WI38 (cell line): ENCODE results near the gene PLN.

Experiments
- H3K4me3 ChIP-seq: 2 replicates; pipeline ENCODE4 v1.5.1; 2011; ENCODE audit warnings: low read depth, mild to moderate bottlenecking, control low read depth, low read length
- TF ChIP-seq, protein P1 (sequence below): IDR thresholded peaks from 2 replicates; pipeline ENCODE4 v1.5.1; 2012; ENCODE audit warnings: low read depth, mild to moderate bottlenecking, control low read depth, low read length

Gene PLN

GRCh38 chr6:118548136-118548535 lies at the start of gene PLN:
Gene PLN (plus strand): TSS chr6:118548296. CDS start chr6:118558922, 10,626 bp downstream.
- TF ChIP-seq, protein P1, sequence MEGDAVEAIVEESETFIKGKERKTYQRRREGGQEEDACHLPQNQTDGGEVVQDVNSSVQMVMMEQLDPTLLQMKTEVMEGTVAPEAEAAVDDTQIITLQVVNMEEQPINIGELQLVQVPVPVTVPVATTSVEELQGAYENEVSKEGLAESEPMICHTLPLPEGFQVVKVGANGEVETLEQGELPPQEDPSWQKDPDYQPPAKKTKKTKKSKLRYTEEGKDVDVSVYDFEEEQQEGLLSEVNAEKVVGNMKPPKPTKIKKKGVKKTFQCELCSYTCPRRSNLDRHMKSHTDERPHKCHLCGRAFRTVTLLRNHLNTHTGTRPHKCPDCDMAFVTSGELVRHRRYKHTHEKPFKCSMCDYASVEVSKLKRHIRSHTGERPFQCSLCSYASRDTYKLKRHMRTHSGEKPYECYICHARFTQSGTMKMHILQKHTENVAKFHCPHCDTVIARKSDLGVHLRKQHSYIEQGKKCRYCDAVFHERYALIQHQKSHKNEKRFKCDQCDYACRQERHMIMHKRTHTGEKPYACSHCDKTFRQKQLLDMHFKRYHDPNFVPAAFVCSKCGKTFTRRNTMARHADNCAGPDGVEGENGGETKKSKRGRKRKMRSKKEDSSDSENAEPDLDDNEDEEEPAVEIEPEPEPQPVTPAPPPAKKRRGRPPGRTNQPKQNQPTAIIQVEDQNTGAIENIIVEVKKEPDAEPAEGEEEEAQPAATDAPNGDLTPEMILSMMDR, result no peak
- H3K4me3 ChIP-seq, result no peak within 1 kb of the TSS

GRCh38 chr6:118500130-118501015 lies 47.7 kb upstream of the PLN start:
- TF ChIP-seq, protein P1, result no peak
- no peak overlapping the region for H3K4me3 ChIP-seq

GRCh38 chr6:118501099-118501498 lies 47.0 kb upstream of the PLN start:
- H3K4me3 ChIP-seq, result no peak overlapping the region
- TF ChIP-seq, protein P1, result no peak

GRCh38 chr6:118501765-118502164 lies 46.3 kb upstream of the PLN start:
- TF ChIP-seq, protein P1, result no peak
- H3K4me3 ChIP-seq, result no peak overlapping the region

DNA sequence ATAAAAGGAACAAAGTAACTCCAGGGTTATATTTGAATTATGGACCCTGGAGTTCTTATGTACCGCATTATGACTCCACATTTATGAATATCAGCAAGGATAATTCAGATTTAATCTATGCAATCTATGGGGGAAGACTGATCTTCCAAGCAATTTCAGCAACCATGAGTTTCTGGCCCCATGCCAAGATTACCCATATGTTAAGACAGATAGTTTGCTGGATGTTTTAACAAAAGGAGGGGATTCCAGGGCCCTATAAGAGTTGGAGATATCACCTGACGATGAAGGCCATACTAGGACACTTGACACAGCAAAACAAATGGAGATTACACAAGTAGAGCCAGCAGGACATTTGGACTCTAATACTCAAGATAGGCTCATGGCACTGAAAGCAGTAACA lies 45.9 kb upstream of the PLN start:
- no peak overlapping the region for H3K4me3 ChIP-seq
- TF ChIP-seq, protein P1, result no peak

GRCh38 chr6:118504611-118505010 lies 43.5 kb upstream of the PLN start:
- TF ChIP-seq, protein P1, result no peak
- no peak overlapping the region for H3K4me3 ChIP-seq

DNA sequence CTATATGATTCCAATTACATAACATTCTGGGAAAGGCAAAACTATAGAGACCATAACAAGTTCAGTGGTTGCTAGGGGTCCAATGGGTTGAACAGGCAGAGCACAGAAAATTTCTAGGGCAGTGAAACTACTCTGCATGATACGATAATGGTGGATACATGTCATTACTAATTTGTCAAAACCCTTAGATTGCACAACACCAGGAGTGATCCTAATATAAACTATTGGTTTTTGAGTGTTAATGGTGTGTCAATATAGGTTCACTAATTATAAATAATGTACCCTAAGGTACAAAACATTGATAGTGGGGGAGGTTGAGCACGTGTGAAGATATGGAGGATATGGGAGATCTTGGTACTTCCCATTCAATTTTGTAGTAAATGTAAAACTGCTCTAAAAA lies 42.4 kb upstream of the PLN start:
- TF ChIP-seq, protein P1, result no peak
- H3K4me3 ChIP-seq, result no peak overlapping the region
